Activated naive CD4-positive, alpha-beta T cell treated with anti-CD3 and anti-CD28 coated beads, Interleukin-2, amount 50 U/mL, for 16 hours (primary cell): Measurements from ENCODE around the gene GOLGA7B.
"Not testable (repeated sequence)": the region's sequence is repeated elsewhere in the genome, so short reads cannot be mapped to it uniquely, and the experiment has no call there.

Experiments
- DNase-seq: peaks from one replicate; pipeline ENCODE4 v3.0.0-alpha.2; 2020

The GOLGA7B gene

DNA sequence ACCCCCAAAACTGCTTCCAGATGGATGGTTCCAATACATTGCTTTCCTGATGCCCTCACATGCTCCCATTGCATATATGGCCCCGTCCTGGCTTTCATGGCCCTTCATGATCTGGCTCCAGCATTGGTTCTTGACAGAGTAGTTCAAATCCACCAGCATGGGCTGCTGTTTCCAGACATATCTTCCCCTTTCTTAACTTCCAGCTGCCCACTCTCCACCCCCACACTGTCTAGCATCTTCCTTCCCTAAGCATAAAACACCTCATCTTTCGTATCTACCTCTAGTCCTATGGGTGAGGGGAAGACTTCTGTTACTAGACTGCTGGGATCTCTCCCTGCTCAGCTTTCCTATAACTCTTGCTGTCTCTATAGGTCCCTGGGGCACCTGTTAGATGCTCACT is 13.2 kb upstream of the GOLGA7B start:
- no peak for DNase-seq

DNA sequence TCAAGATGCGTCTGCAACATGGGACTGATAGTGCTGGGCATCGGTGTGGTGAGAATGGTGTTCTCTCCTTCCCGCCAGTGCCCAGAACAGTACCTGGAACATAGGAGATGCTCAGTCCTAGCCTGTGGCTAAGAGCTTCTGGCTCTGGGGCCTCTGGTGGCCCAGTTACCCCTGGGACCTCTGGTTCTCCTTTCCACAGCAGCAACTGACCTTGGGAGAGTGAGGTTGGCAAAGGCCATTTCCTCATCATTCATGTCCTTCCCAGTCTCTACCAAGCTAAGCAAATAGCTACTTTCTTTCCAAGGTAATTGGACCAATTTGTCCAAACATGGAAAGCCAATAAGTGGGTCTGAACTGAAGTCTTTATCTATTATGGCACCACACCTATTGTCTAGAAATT is 11.6 kb upstream of the GOLGA7B start:
- DNase-seq = no peak

DNA sequence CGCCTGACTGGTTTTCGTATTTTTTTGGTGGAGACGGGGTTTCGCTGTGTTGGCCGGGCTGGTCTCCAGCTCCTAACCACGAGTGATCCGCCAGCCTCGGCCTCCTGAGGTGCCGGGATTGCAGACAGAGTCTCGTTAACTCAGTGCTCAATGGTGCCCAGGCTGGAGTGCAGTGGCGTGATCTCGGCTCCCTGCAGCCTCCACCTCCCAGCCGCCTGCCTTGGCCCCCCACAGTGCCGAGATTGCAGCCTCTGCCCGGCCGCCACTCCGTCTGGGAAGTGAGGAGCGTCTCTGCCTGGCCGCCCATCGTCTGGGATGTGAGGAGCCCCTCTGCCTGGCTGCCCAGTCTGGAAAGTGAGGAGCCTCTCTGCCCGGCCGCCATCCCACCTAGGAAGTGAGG is 8.5 kb upstream of the GOLGA7B start:
- DNase-seq = not testable (repeated sequence)

DNA sequence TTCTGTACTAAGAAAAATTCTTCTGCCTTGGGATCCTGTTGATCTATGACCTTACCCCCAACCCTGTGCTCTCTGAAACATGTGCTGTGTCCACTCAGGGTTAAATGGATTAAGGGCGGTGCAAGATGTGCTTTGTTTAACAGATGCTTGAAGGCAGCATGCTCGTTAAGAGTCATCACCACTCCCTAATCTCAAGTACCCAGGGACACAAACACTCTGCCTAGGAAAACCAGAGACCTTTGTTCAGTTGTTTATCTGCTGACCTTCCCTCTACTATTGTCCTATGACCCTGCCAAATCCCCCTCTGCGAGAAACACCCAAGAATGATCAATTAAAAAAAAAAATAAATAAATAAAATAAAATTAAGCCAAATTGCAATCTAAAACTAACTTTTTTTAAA is 7.5 kb upstream of the GOLGA7B start:
- not testable (repeated sequence) for DNase-seq

DNA sequence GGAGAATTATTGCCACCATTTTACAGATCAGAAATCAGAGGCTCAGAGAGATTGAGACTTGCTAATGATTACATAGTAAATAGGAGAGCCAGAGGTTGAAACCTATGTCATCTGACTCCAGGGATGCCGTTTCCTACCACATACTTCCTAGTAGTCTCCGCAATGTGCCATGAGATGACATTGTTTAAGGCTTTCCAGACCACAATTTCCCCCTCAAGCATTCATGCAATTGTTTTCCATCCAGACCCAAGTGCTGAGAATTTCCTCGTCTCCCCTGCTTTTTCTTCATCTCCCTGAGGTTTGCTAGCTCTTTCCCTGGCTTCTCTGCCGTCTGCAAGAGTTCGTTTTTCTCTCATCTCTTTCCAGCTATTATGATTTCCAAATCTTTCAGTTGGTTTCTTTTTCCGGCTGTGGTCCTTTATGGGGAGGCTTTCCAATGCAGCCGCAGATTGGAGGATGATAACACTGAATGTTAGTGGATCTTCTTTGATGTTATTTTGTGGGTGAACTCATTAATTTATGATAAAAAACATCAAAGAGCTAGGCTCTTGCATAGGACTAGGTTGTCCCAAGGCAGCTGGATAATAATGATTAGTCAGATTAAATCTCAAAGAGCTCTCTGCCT is 6.9 kb upstream of the GOLGA7B start:
- DNase-seq = no peak

DNA sequence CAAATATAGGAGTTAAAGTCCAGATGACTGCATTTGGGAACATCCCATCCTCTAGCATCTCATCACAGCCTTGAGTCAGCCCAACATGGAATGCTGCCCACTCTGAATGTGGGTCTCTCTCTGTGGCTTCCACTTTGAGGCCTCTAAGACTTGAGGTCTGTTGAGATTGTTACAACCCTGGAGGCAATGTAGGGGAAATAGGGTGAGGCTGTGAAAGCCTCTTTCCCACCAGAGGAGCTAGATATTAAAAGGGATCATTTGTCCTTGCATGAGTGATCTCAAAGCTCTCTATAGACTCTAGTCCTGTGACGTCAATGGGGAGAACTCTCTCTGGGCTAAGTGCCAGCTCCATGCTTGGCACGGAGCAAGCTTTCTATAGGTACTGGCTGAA is 6.4 kb upstream of the GOLGA7B start:
- DNase-seq = no peak

DNA sequence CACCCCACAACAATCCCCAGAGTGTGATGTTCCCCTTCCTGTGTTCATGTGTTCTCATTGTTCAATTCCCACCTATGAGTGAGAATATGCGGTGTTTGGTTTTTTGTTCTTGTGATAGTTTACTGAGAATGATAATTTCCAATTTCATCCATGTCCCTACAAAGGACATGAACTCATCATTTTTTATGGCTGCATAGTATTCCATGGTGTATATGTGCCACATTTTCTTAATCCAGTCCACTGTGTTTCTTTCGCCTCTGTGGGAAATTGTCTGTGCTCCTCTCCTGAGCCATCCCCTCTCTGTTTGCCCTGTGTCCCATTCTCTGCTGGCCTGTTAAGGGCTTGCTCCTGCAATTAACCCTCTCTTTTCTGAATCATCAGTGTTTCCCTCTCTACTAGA is 5.7 kb upstream of the GOLGA7B start:
- not testable (repeated sequence) for DNase-seq

DNA sequence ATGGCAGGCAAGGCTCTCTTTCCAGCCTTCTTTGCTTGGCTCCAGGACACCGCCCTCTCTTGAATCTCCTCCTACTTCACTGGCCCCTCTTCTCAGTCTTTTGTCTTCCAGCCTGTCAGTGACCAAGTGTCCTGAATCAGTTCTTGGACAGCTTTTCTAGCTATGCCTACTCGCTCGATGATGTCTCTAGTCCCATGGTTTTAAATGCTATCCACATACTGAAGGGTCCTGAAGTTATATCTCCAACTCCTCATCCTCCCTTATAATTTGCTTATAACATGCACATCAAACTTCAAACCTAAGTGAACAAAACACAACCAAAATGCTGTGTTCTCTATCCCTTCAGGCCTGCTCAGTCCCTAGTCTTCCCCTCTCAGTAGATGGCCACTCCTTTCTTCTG is 5.0 kb upstream of the GOLGA7B start:
- no peak for DNase-seq

DNA sequence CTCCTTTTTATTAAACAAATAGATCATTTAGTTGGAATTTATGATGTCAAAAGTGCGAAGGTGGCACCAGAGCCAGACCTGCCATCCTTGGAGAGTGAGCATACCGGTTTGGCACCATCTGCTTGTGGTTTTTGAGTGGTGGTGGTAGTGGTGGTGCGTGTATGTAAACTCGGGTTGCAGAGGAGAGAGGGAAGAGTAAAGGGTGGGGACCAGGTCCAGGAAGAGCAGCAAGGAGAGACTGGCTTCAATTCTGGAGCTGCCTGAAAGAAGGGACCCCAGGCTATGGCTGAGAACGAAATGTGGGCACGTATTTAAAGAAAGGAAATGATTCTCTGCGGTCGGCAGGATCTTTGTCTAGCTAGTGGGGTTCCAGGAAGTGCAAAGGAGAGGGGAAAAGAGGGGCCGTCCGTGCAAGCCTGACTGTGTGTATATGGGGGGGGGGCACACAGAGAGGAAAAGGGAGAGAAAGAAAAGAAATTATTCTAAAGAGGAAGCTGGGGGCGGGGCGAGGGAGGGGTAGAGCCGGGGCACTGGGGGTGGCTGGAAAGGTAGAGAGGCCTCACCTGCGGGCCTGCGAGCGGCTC is 448 bp upstream of the GOLGA7B start:
- no peak for DNase-seq

DNA sequence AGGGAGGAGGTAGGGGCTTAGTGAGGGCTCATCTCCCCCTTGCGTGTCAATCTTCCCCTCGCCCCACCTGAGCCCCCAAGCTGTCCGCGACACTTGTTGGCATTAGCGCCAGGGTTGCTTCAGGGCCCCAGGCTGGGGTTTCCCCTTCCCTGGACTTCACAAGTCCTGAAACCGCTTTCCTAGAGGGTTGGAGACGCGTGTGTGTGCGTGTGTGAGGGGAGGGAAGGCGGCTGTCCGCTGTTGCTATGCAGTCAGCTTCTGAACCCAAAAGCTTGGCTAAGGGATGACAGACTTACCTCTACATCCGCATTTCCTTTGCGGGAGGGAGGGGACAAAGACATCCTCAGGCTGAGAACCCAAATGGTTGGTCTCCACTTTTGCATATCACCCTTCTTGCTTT is 803 bp downstream of the GOLGA7B start:
- DNase-seq = no peak

DNA sequence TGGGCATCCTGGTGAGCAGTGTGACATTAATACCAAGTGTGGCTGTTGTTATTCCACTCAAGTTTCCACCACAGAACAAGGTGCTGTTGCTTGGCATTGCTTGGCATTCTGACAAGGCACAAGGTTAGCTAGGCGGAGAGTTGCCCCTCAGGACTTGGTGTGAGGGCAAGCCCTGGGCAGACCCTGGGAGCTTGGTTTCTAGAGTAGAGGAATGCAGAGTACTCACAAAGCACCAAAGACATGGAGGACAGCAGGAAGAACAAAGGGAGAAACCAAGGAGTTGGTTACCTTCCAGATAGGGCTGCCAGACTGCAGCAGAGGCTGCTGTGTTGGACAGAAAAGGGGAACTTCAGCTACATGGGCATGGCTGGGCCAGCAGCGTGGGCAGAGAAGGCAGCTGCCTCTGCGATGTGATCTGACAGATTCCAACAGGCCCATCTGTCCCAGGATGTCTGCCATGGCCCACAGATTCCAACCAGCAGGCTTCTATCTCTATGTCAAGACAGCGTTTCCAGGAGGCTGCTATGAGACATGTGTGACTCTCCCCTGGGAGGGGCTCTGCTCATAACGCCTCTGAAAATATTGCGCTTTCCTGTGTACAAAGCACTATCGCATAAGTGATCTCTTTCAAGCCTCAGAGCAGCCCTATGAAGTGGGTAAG is 1.8 kb downstream of the GOLGA7B start:
- DNase-seq = peak; percentile 32

DNA sequence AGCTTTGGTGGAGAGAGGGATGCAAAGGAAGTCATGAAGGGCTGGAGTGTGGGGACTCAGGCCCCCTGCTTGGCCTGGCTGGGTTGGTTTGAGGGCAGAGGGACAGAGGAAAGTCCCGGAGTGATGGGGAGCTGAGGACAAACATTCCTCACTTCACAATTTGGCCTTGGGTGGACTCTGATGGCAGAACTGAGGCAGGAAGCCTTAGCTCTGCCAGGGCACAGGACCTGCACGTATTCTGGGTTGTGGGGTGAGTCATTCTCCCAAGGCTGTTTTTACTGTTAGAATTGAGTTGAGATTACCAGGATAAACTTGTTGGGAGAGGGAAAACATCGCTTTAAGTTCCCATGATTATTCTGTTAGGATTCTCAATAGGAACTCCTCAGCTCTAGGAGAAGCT is 2.6 kb downstream of the GOLGA7B start:
- DNase-seq = no peak

DNA sequence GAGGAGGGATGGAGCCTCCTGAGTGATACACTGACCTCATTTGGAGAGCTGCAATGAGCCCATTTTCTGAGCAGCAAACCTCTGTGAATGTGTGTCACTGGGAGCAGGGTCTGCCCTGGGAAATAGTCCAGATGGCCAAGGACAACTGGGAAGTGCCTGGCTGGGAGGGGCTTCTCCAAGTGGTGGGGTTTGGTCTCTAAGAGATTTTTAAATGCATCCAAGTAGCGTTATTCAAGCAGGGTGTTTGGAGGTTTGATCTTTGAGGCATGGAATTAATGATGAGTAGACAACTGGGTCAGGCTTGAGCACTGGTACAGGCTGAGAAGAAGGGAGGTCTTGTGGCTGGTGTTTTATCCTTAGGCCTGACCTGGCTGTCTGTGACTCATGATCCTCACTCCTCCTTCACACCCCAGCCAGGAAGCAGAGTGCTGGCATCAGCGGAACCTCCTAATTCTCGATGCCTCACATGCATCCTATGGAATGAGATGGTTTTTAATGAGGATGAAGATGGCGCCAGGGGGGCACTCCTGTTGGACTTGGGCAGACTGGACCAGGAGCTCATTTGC is 3.3 kb downstream of the GOLGA7B start:
- DNase-seq = no peak

DNA sequence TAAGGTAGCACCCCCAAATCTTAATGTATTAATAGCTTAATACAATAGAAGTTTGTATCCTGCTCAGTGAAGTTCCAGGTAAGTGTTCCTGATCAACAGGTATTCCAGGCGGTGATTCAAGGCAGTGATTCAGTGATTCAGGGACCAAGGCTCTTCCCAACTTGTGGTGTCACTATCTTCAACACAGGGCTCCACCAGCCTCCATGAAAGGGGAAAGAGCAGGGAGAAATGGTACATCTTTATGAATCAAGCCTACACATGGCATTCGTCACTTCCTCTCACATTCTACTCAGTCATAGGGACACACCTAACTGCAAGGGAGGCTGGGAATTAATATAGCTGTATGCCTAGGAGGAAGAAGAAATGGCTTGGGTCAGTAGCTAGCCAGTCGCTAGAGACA is 5.1 kb downstream of the GOLGA7B start:
- DNase-seq = no peak

DNA sequence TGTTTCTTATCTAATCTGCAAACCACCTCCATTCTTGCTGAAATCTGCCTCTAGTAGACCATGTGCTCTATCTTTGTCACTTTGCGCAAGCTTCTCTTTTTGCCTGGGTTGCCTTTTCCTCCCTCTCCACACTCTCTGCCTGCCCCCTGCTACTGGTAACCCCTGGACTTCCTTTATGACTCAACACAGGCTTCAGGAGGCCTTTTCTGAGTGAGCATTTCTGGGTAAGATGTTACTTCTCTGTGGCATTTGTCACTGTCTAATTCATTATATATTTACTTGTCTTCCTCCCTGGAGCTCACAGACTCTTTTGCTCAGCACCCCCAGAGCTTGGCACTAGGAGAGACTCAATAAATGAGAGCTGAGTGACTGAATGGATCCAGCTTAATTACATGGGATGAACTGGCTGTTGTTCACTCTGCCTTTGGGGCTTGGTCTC is 8.4 kb downstream of the GOLGA7B start:
- DNase-seq = no peak

DNA sequence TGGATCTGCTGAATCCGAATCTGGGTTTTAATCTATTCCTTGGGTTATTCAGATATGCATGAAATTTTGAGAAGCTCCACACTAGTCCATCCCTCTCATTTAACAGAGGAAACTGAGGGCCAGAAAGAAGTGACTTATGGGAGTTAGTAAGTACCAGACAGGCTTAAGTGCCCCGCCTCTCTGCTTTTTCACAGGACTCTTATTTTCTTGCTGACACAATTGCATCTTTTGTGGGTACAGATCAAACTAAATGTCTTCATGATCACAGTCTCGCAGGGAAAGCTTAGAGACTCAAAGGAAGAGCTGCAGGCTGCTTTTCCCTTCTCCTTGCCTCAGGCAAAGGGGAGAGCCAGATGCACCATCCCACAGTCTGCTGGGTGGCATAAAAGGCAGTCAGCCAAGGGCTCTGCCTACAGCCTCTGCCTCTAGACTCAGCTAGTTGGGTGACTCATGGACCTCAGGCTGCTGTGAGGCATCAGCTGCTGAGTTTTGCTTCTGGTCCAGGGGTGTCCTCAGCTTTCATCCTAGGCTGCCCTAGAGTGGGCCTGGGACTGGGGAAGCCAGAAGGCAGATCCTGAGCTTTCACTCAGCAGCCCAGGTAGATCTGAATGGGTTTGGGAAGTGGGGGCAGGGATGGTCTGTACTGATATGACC is 11.6 kb downstream of the GOLGA7B start:
- no peak for DNase-seq

DNA sequence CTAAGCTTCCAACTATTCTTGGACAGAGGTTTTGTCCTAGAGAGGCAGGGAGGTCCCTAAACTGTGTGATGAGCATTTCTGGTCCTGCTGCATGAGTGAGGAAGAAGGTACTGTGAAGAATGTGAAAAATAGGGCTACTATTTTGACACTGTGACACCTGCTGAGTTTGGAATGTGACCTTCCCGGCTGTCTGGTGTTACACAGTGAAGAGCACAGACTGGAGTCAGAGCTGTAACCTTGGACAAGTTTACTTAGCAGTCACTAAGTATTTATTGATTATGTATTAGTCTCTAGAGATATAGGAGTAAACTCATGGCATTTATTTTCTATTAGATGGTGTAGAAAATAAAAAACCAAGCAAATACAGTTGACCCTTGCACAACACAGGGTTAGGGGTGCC is 12.3 kb downstream of the GOLGA7B start:
- DNase-seq = no peak

DNA sequence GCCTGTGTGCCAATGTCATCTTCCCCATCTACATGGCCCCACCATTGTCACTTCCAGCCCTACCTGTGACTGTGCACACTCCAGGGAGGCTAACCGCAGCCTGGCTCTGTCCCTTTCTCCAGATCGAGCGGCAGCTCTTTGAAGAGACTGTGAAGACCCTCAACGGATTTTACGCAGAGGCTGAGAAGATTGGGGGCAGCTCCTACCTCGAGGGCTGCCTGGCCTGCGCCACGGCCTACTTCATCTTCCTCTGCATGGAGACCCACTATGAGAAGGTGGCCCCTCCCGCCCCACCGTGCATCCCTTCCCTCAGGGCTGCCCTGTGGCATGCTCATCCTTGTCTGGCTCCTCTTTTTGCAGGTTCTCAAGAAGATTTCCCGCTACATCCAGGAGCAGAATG is 14.2 kb downstream of the GOLGA7B start:
- no peak for DNase-seq

DNA sequence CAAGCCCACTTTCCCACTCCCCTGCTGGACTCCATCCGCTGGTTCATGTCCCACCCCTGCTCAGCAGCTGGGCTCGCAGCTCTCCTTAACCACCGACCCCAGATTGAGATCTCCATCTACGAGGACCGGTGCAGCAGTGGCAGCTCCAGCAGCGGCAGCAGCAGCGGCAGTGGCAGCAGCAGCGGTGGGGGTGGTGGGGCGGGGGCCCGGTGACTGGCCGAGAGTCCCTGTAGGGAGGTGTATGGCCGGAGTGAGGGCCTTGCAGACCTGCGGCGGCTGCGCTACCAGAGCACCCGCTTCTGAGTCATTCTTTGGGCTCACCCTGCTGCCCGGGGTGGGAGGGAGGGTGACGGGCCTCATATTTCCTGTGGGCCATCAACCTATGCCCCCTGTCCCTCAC is 15.8 kb downstream of the GOLGA7B start:
- DNase-seq = no peak

DNA sequence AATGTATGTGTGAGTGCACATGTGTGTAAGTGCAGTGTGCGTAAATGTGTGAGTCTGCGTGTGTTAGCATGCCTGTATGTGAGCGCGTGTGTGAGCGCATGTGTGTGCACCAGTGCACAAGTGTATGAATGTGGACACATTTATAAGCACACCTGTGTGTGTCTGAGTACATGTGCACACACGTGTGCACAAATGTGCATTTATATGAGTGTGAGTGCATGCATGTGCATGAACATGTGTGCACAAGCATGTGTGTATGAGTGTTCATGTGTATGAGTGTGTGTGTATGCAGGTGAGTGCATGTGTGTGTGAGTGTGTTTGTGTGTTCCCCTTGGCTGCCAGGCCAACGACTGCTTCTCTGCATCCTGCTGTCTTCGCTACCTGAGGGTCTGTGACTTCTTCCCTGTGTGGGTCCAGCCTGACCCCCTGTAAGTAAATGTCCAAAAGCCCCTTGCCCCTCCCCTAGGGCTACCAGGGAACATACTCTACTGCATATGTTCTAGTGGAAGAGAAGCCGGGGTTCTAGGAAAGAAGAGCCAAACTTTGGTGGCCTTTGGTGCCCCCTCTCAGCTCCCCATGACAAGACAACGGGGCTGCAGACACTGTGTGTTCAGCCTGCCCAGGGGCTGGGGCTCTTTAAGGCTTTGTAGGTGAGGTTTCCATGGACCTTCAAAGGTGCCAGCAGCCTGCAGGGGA is 17.0 kb downstream of the GOLGA7B start:
- DNase-seq = no peak

DNA sequence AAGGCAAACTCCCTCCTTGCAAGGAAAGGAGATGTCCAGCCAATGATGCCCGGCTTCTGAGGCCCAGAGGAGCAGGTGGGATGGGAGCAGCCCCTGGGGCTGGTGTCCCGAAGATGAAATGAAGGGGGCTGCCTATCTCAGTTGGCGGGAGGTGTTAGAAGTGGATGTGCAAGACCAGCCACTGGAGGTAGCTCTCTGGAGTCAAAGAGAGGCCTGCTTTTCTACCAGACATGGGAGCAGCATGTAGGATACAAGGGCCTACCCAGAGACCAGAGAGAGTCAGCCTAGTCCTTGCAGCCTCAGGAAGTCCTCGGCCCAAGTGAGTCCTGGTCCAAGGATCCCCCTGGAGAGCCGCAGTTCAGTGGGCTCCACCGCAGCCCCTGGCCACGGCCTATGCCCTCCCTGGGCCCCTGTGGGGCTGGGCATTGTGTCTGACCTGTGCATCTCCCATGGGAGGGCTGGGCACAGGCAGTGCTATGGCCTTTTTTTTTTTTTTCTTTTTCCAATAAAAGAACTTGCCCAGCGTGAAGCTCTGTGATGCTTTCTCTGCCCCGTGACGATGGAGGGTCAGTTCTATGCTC is 17.7 kb downstream of the GOLGA7B start:
- DNase-seq = no peak

DNA sequence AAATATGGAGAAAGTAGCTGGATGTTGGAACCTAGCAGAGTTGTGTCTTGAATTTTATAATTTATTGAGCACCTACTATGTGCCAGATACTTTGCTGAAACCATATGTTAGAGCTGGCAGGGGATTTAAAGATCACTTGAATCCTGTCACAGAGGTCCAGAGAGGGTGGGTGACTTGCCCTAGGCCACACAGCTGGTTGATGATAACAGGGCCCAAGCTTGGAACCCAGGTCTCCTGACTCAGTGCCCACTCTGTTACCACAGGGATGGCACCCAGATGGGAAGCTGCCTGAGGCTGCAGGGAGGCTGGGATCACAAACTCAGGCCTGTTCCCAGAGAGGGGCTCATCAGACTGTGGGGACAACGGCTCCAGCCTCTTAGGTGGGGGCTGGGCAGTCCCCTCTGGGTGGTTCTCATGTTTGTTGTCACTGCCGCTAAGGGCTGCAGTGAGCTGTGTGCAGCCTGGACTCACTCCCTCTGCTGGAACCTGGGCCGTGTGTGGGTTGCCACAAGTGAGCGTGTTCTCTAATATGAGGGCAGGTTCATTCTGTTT is 18.6 kb downstream of the GOLGA7B start:
- no peak for DNase-seq
